GM18511 (cell line): Measurements from ENCODE around the gene ABHD17B.
"Not testable (repeated sequence)": the region's sequence is repeated elsewhere in the genome, so short reads cannot be mapped to it uniquely, and the experiment has no call there.

Source experiments
- ATAC-seq: cut with Tn5 transposase; IDR thresholded peaks from one replicate; pipeline ENCODE4 v1.9.1; 2021; ENCODE audit warnings: mild to moderate bottlenecking, moderate library complexity; ENCODE audit not compliant: unreplicated experiment

ABHD17B gene

DNA sequence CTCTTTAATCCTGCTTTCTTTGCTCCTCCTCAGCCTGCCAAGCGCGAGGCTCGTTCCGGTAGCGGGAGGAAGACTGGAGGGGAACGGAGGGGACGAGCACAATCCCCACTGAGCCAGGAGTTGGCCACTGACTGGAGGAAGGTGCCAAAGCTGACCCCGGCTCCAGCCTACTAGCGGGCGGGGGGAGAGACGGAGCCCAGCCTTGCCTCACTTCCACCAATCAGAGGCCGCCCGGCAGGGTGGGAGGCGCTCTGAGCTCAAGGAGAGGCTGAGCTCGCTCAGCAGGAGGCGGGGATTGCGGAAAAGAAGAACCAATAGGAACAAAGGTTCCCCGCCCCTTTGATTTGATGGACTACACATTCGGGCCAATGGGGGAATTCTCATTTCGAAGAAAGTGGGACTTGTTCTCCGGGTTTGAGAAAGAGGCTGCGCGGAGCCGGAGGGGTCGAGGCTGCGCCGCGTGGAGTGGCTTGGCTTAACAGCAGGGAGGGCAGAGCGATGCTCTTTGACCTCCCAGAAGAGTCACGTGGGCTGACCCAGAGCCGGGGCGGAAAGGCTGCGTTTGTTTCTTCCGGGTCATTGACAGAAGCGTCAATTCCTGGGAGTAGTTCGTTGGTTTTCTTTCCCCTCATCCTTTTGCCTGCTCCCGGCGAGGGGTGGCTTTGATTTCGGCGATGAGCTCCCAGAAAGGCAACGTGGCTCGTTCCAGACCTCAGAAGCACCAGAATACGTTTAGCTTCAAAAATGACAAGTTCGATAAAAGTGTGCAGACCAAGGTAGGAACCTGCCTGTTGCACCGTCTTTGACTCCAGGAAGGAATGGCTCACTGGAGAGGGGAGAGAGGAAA is at the start of gene ABHD17B, which contains the start of gene C9orf85:
Gene ABHD17B, minus strand, starts transcription at position 133 of the 847 bp plus-strand sequence. CDS start 36,113 bp downstream, outside the sequence.
Gene C9orf85, plus strand, starts transcription at position 579 of the 847 bp plus-strand sequence. Its CDS starts 96 bp downstream, at position 675.
- peak; percentile 92 for ATAC-seq

DNA sequence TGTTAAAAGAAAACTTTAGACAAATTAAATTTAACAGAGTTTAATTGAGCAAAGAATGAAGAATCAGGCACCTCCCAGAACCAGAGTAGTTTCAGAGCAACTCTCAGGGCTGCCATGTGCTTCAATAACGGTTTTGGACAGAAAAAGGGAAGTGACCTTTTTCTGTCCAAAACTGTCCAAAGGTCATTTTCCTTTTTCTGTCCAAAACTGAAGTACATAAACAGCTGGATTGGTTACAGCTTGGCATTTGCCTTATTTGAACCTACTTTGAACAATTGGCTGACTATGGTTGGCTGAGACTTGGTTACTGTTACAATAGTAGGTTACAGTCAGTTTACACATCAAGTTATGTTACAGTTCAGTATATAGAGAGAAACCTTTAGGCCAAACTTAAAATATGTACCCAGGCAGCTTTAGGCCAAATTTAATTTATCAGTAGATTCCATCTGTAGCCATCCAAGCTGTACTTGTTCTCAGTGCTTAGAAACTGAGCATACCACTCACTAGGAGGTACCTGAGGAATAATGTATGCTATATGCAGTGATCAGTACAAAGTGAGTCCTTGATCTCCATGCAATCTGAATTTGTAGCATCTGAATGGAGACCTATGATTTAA is 44.4 kb upstream of the ABHD17B start:
- peak; percentile 80 for ATAC-seq

DNA sequence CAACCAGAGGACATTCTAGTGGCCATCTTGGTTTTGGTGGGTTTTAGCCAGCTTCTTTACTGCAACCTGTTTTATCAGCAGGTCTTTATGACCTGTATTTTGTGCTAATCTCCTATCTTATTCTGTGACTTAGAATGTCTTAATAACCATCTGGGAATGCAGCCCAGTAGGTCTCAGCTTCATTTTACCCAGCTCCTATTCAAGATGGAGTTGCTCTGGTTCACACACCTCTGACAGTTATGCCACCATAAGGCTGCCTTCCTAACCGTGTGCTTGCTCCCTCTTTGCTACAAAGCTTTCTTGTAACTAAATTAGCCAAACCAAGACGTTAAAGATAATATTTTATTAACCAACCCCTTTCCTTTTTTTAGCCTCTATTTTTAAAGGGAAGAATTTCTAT is 43.7 kb upstream of the ABHD17B start:
- ATAC-seq = not testable (repeated sequence)

DNA sequence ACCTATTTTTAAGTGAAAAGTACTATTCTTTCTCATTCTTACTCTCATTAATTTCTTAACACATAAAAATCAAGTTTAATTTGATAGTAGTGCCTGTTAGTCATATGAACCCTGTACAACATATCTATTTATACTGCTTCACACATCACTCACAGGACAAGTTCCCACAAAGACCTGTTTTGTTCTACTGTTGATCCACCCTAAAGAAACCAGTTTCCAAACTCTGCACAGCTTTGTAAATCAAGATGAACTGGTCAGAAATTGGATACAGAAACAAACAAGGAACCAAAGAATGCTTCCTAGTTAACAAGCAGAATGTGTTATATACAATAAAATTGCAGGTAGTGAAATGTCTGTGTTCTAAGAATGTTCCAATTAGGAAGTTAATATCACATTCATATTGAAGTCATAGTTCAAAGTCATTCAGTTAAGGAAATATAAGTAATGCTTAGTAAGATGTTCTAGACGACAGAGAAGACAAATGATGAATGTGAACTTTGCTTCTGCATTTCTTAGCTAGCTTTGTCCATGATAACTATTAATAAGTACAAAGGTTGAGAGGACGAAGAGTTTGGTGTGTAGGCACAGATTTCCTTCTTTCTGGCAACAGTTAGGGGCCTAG is 33.9 kb upstream of the ABHD17B start:
- no peak for ATAC-seq

DNA sequence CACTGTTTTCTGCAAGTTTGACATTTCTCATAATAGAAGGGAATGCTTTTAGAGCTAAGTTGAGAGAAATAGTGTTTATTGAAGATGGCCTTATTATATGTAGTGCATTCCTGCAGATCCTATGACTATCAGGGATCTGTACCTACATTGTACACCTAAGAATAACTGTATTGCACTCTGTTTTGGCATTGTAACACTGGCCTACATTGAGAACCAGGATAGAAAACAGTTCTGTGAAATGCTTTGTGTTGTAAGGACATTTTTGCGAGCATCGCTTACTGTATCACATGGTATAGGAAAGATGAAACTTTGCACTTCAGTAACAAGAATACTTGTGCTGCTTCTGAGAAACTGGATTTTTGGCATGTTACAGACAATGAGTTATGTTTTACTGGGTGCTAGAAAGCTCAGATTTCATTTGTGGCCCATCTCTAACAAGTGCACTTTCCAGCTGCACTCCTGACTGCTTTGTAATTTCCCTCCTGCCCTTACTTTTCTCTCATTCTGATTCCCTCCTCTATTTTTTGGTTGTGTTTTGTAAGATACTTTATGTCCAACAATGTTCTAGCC is 31.1 kb upstream of the ABHD17B start:
- ATAC-seq = no peak

DNA sequence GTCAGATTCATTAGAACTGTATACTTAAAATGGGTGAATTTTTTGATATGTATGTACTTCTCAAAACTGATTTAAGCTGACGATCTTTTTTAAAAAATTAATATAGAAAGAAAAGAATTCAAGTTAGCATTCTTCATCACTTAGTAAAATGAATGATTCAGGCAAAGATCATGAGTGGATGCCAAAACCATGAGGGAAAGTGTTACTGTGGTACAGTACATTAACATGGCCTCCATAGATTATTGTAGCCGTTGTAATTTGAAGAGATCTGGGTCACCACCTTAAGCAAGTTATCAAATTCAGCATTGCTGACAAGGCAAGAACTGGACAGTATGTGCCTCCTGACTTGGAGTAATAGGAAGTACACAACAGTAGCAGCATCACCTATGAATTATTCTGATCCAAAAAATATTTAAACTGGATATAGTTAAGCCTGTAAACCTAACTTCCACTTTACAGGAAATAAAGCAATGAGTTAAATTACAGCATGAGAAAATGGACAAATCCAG is 30.1 kb upstream of the ABHD17B start:
- no peak for ATAC-seq

DNA sequence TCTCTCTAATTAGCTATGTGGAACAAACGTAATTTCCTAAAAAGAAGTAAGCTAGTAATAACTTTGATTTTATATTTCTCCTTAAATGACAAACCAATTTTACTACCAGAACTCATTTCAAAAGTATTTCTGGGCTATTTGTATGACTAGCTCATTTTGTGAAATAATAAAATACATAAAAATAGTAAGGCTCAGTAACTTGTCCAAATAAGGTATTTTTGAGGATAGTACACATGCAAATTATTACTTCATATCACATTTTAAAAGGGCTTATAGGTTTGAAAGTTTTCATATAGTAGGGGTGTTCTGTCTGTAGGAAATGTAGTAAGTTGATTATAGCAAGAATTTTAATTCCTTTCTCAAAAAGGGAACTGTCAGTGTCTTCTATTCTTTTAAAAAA is 26.9 kb upstream of the ABHD17B start:
- ATAC-seq = no peak

DNA sequence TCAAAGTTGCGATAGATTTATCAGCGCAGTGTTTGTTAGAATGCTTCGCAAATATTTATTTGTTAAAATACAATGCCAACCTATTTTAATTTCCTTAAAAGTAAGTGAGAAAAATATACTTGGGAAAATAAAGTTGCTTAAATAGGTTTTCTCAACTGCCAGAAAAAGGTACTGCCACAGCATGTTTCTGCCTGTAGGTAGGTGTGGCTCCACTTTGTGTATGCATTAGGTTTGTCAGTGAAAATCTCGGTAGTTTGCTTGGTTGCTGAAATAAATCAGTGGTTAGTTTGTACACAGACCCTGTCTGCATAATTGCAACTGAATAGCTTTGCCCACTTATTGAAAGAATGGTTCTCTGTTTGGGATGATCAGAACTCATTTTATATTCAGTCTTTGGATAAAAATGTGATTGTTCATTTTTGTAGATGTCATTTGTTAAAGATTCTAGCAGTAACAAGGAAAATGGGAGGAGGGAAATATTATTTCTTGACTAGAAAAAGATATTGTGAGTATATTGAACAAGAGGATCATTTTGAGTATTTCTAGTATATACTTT is 26.2 kb upstream of the ABHD17B start:
- no peak for ATAC-seq

DNA sequence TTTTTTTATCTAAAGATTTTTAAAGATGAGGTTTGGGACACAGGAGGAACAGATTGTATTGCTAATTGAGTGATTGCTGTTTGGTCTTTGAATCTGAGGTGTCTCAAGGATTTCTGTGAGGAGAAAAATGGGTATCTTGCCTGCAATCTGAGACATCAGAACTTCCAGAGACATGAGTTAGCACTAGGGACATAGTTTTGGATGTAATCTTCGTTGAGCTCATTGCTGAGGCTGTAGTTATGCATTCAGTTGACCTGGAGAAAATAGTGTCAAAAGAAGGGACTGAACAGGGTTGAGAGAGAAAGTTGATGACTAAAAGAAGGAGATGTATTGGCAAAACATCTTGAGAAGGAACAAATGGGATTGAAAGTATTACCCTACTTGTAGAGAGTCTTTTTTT is 25.1 kb upstream of the ABHD17B start:
- no peak for ATAC-seq

DNA sequence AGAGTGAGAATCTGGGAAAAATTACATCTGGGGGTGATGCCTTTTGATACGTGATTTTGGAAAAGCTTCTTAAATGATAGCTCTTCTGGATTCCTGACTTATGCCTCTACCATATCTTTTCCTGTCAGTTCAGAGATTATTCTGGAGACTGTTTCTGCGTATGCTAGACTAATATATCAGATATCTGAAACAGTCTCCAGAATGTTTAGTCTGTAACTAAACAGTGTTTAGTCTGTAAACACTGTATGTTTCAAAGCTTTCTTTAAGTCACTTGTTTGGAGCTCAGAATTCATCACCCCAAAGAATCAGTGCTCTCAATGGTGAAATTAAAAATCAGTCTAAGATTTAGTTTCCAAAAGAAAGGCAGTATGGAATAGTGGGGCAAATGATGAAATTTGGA is 20.2 kb upstream of the ABHD17B start:
- ATAC-seq = no peak

DNA sequence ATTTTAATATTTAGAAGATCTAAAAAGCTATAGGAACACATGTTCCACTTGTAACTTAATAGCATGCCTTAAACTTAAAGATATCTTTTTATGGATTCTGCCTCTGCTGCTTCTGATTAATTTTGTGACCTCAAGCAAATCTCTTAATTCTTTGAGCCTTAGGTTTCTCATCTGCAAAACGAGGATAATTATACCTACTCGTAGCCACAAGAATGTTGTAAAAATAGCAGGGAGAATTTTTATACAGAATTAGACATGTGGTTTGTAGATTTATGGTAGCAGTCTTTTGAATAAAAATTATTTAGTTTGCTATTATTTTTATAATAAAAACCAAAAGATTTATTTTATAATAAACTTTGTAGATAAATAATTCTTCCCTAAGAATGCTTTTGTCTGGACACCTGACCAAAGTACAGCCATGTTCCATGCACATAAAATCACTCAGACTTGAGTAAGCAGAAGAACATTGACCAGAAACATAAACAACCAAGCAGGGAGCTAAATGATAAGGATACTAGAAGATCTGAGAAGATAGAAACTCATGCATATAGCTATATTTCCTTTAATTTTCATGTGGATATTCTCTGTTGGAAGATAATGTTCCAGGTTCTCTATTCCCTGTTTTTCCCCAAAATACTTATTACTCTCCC is 18.9 kb upstream of the ABHD17B start:
- no peak for ATAC-seq

DNA sequence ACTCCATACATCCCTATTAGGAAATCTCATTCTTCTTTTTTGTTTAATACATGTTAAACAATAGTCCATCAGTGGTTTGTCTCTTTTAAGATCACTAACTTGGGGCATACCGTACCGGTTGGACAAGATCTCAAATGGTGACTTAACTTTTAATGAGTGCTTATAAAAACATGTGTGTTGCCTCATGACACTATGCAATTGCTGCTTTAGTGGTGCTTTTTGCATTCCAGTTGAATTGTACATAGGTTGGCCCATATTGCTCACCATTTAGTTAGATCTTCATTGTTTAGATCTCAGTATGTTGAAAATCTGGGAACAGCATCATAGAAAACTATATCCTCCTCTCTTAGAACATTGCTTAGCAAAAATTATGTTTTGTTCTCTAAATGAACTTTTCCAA is 18.2 kb upstream of the ABHD17B start:
- ATAC-seq = no peak

DNA sequence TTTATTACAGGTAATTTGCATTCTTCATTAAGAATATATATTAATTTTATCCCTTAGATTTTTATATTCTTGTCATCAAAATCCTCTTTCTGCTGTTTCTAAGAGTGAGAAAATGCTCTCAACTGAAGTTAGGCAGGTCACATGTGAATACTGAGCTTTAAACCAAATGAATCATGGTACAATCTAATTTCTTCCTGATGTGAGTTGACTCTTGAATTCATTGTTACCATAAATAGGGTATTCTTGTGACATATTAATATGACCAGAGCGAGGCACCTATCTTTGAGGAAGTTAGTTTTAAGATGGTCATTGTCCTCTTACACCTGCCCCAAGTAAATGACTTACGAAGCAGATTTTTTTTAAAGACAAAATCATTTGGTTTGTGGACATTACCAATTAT is 17.8 kb upstream of the ABHD17B start:
- ATAC-seq = no peak

DNA sequence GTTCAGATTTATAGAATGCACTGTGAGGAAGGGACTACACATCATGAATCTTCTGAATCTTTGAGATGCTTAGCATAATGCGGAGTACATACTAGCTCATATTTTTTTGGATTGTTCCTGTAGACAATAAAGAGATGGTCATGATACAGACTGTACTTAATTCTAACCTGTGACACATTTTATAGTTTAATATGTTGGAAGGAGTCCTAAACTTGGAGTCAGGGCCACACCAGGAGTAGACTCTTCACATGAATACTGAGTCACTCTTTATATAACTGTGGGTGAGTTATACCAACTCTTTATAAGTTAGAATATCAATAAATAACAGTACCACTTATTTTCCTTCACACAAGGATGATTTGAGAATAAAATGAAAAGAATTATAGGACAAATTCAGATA is 17.4 kb upstream of the ABHD17B start:
- no peak for ATAC-seq

DNA sequence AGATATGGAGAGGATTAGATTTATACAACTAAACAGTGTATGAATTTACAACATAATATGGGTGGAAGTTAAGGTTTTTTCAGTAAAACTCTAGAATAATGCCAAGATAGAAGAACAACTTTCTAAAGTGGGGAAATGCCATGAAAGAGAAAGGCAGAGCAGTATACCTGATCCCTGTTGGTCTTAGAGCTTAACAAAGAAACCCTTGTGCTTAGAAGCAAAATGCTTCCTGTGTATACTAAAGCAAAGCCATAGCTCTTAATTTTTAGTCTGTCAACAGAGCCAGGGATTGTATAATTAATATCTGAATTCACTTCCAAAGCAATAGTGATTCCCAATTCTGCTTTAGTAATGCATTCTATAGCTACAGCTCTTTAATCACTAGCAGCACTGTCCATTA is 14.8 kb upstream of the ABHD17B start:
- no peak for ATAC-seq

DNA sequence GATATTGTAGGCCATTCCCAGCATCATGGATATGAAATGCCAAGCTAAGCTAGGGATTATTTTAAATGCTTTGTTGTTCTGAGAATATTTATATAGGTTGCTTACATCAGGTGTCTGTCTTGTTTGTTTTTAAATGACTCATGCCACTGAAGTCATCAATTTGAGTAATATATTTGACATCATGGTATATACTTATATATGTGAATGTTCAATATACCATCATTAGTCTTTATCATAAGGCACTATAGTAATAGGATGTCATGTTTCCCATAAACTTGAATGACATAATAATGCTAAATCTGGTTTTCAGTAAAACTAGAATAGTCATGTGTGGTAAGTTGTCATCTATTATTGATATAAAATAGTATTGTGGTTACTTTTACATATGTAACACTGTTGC is 13.6 kb upstream of the ABHD17B start:
- ATAC-seq = no peak

DNA sequence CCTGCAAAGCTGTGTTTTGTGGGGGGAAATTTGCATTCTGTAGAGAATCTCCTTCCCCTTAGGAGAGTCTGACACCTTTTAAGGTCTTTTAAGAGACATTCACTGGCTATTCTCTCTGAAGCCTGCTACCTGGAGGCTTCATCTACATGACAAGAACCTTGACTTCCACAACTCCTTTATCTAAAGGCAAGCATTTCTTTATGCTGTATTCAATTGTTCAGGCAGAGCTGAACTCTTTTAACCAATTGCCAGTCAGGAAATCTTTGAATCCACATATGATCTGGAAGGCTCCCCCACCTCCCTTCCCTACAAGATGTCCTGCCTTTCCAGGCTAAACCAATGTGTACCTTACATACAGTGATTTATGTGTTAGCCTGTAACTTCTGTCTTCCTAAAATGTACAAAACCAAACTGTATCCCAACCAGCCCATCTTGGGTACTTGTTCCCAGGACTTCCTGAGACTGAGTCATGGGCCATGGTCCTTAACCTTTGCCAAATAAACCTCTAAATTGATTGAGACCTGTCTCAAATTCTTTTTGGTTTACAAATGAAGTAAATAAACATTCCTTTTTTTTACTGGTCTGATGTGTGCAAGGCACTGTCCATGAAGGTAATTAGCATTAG is 10.3 kb upstream of the ABHD17B start:
- ATAC-seq = no peak

DNA sequence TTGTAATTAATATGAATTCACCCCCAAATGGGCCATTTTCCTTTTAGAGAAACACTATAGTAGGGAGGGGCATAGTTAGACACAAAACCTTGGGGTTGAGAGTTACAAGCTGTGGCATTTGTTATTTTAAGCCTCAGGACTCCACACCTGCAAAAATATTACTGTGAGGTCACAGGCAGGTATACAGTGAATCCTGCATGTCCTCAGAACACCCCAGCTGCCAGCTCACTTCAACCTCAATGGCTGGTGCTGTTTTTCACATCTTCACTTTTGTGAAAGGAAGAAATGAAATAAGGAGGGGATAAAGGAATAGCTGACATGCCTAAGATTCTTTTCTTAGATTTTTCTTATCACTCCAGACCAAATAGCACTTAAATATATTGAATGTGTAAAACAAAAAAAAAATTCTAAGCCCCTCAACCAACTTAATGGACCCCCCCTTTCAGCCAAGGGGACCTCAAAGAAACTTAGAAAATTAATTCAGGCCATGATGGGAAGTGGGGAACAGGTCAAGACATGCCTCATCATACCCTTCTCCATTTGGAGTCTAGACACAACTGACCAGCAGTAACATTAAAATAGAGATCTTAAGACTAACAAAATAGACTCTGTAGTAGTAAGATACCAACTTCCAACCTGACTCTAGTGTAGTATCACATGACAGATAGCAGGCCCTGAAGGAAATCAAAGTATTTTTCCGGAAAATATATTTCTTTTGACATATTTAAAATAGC is 9.6 kb upstream of the ABHD17B start:
- no peak for ATAC-seq

DNA sequence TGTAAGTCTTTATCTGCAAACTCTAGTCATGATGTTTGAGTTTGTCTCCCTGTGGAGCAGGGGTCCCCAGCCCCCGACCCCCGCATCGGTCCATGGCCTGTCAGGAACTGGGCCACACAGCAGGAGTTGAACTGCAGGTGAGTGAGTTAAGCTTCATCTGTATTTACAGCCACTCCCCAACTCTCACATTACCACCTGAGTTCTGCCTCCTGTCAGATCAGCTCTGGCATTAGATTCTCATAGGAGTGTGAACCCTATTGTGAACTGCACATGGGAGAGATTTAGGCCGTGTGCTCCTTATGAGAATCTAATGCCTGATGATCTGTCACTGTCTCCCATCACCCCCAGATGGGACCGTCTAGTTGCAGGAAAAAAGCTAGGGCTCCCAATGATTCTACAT is 7.4 kb upstream of the ABHD17B start:
- no peak for ATAC-seq
